CD4-positive, alpha-beta T cell treated with Interleukin-21 for 1 hour (primary cell): Measurements from ENCODE around the gene PIEZO1.

Experiments used
- DNase-seq: peaks from one replicate; pipeline ENCODE4 v3.0.0-alpha.2; 2020

The PIEZO1 gene

DNA sequence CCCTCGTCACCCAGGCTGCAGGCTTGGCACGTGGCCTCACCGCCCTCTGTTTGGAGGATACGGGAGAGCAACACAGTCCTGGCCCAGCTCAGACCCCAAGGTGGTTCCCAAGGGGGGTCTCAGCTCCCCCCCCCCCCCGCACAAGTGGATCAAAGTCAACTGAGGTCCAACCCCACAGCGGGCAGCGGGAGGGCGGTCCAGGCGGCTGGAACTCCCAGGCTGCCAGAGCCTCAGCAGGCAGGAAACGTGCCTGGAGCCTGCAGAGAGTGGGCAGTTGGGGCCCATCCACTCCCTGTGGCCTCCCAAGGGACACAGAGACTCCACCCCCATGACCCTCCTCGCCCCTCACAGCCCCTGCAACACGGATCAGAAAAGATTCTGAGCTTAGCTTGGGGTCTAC lies 36.7 kb downstream of the PIEZO1 start:
- DNase-seq = no peak

DNA sequence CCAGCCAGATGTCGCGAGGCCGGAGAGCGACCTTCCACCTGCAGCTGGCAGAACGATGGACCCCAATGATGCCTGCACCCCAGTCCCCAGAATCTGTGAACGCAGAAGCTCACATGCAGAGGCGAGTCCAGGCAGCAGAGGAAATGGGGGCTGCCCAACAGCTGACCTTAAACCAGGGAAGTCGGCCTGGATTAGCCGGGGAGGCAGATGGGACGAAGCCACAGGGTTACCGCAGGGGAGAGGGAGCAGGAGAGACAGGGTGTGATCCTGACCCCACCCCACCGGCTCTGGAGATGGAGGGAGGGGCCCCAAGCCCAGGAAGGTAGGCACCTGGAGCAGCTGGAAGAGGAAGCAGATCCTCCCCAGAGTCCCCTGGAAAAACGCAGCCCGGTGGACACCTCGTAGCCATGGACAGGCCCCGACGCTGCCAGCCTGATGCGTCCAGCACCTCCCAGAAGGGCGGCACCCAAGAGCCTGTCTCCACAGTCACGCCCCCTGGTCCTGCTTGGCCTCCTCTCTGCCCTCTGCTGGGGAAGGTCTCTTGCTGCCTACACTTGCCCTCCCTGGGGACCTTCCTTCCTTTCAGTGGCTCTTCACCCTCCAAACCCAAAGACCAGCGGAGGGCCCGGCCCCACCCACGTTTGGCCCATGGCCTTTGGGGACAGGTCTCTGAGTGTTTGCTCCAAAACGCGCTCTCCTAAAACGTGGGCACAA lies 37.3 kb downstream of the PIEZO1 start:
- peak; percentile 31 for DNase-seq

- DNase-seq = no peak
These were observed 38.5 kb downstream of the PIEZO1 start for GRCh38 chr16:88746506-88746905.

- DNase-seq = no peak
These were observed 40.2 kb downstream of the PIEZO1 start for GRCh38 chr16:88744577-88745521.

DNA sequence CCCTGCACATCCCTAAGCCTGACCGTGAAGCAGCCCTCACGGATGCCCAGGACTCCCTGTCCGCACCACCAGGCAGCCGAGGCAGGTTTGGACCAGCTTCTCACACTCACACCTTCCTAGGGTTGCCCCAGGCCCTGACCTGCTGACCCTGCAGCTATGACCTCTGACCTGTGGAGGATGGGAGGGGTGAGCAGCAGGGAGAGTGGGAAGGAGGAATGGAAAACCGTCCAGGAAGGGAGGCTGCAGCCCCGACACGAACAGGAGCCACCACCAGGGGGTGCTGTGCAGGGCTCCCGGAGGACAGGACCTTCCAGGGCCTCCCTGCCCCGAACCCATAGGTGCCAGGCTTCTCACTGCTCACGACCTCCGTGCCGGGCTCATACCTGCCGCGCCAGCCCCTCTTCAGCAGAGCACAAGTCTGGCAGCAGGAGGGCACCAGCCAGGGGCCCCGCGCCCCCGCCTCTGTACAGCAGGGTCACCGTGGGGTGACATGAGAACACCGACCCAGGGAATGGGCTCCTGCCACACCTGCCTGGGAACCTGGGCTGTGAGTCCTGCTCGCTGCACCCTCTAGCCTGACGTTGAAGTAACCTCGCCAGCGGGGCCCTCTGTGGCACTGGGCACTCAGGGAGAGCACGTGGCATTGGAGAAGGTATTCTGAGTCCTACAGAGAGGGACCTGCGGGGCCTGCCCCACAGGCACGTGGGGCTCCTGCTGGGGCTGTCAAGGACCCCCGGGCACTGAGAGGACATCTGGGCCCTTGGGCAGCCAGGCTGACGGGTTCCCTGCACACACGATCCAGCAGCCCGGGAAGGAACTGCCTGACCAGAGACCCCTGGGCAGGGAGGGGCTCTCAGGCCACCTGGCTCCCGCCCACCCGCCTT lies 41.1 kb downstream of the PIEZO1 start:
- DNase-seq = peak; percentile 68

GRCh38 chr16:88742896-88743605 lies 42.0 kb downstream of the PIEZO1 start:
- DNase-seq = no peak

- no peak for DNase-seq
These were observed 43.7 kb downstream of the PIEZO1 start for GRCh38 chr16:88741368-88741767.

GRCh38 chr16:88740727-88741055 lies 44.3 kb downstream of the PIEZO1 start:
- DNase-seq = no peak

DNA sequence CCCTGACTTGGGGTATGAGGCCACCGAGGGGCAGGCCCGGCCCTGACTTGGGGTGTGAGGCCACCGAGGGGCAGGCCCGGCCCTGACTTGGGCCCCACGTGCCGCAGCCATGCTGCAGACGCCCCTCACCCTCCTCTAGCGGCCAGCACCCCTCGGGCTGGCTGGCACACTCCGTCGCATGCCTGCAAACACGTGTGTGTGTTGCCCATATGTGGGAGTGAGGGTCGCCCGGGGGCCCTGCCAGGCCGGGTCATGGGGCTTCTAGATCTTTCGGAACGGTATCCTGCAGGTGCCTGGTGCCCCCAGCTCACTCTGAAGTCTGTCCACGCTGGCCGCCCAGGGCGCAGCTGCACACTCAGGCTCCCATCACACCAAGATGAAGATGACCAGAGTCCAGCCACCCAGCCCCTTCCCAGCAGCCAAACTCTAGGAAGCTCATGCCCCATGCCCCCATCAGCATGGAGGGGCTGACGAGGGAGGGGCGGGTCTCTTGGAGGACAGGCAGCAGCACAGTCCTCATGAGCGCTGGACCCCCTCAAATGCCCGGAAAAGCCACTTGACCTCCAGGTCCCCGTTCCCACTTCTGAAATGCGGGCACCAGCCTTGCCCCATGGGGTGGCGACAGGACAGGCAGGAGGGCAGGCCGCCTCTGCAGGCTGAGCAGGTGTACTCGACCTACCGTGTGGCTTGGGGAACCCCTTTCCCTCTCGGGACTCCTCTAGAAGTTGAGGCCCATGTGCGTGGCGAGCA lies 44.9 kb downstream of the PIEZO1 start:
- DNase-seq = no peak

DNA sequence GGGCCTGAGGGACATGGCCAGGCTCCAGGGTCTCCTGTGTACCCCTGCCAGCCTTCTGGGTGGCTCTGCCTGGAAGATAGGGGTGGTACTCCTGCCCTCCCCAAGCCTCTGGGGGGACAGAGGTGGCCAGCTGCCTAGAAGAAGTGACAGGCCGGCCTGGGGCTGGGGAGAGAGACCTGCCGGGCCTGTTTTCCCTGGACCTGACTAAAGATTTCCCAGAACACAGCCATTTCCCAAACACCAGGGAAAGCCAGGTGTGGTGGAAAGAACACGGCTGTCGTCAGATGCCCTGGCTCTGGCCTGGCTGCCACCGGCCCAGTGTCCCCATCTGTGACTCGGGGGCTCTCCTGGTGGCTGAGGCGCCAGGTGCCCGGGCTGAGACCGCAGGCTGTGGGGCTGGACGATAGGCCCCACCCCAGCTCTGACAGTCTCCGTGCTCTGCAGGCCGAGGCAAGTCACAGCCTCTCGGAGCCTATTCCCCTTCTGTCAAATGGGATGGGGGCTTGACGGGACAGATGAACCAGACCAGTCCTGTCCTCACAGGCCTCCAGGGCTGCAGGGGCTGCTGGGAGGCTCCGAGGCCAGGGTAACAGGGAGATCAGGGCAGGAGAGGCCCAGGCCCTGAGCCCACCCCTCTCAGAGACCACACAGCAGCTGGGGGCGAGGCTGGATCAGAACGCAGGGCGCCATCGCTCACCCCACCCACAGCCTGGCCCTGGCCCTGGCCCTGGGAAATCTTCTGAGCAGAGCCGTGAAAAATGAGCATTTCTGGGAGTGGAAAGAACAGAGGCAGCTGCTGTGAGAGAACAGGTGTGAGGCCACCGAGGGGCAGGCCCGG lies 45.7 kb downstream of the PIEZO1 start:
- no peak for DNase-seq

DNA sequence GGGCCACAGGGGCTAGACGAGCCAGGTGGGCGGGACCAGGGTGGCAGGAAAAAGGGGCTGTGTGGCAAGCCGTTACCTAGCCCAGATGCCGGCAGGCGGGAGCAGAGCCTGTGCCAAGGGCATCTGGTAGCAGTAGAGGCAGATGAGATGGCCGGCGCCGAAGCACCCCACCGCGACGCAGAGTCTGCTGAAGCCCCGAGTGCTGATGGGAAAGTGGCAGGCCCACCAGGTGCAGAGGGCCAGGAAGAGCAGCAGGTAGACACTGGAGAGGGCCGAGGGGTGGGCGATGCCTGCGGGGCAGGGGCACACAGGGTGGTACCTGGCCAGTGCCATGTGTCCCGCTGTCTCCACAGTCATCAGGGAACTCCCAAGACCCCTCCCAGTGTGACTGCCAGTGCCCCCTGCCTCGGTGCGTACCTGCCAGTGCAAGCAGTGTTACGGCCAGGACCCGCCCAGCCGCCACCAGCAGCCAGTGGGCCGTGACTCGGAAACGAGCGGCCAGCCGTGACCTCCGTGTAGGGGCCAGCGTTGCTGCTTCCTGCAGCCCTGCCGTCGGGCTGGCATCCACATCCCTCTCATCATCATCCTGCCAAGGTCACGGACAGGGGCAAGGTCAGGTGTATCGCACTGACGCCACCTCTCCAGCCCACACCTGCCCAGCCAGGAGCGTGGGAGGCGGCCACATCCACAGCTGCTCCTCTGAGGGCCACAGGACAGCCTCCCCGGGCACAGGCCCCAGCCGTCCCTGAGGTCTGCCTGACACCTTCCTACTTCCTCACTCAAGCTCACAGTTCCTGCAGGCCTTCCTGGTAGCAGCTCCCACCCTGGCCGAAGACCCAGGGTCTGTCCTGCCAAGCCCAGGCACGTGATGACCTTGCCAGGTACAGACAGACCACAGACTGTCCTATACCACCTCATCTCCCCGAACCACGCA lies 46.6 kb downstream of the PIEZO1 start:
- no peak for DNase-seq

DNA sequence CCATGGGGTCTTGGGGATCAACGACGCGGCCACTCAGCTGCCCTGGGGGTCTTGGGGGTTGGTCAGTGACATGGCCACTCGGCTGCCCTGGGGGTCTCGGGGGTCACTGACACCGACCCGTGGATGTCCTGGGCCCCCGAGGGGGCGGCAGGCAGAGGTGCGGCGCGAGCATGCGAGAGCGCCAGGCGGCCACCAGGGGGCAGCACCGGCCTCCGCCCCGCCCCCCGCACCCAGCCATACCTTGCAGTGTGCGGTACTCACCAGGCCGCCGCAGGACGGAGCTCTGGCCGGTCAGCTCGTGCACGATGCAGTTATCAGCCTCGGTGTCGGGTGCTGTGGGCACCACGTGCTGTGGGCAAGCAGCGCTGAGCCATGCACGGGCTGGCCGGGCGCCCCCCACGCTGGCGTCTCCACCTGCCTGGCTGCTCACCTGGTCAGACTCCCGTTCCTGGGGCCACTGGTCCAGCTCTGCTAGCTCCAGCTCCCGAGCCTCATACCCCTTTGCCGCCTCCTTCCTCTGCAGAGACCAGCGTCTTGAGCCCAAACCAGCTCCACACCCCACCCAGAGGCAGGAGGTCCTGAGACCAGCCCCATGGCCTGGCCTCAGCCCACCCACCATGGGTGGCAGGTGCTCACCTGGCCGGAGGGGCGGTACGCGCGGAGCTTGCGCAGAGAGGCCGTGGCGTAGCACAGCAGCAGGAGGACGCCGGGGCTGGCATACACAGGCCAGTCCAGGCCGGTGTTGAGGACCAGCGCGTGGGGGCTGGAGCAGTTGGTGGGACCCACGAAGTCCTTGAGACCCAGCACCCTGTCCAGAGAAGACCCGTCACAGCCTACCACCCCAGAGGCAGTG lies 47.5 kb downstream of the PIEZO1 start:
- DNase-seq = peak; percentile 78

DNA sequence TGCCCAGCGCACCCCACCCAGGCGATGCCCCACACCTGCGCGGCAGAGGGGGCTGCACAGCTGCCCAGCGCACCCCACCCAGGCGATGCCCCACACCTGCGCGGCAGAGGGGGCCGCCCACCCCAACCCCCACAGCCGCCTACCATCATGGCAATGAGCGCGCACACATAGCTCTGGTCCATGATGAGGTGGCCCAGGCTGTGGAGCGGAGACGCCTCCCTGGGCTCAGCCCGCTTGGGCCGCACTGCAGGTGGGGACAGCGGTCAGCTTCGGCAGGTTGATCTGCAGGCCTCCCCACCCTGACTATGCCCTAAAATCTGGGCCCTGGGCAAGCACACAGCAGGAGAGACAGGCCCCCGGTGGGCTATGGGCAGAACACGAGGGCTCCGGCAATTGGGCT lies 48.5 kb downstream of the PIEZO1 start:
- DNase-seq = no peak

- DNase-seq = no peak
These were observed 48.9 kb downstream of the PIEZO1 start for GRCh38 chr16:88736088-88736487.

DNA sequence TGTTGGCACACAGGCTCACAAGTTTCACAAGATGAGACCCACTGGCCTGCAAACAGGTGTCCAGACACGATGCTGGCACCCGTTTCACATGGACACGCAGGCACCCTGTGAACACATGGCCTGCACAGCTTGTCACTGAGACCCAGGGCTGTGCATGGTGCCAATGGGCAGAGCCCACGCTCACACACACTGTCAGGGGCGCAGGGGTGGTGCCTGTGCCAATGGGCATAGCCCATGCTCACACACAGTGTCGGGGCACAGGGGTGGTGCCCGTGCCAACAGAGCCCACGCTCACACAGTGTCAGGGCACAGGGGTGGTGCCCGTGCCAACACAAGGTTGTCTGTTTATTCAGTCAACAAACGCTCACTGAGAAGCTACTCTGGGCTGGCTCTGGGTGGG lies 49.4 kb downstream of the PIEZO1 start:
- DNase-seq = no peak

DNA sequence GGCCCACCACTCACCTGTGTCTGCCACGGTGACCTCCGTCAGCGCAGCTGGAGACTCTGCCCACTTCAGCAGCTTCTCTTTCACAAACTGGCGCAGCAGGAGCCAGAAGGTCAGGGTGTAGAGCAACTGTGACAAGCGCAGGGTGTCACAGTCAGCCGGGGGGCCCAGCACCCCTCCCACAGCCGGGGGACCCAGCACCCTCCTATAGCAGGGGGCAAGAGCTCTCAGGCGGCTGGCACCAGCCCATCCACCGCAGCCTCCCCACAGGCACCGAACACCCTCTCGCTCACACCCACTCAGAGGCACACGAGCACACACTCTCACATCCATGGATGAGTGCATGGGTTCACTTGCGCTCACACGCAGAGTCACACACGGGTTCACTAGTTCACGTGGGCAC lies 49.9 kb downstream of the PIEZO1 start:
- DNase-seq = no peak

- DNase-seq = no peak
These were observed 50.7 kb downstream of the PIEZO1 start for GRCh38 chr16:88734361-88734728.

DNA sequence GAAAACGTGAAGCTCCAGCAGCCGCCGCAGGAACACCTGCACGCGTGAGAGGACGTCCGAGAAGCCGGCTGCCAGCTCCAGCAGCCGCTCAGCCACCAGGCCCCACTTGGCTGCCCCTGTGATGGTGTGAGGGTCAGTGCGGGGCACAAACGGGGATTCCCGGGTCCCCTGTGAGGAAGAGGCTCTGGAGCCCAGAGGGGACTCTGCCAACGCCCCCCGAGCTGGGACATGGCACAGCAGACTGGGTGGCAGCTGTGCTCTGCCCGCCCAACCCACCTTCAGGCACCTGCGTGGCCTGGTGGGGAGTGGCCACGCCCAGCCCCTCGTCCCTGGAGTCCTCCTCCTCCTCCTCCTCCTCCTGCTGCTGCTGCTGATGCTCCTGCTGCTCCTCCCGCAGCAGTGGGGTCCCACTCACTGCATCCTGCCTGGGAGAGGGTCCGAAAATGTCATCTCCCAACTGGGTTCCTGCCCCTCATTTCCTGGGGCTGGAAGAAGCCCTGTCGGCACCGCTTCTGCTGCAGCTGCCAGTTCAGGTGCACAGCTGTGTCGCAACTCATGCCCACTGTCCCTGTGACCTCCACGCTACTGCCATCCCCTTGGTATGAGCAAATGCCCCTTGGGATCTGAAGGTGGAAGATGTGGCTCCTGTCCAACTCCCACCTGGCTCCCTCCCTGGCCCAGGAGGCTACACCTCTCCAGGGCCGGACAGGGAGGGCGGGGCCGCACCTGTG lies 51.2 kb downstream of the PIEZO1 start:
- no peak for DNase-seq
